HG03135 (cell line): ENCODE data around the gene TMEM8B.
"Not testable (repeated sequence)": the region's sequence is repeated elsewhere in the genome, so short reads cannot be mapped to it uniquely, and the experiment has no call there.

Experiments
- ATAC-seq: cut with Tn5 transposase; IDR thresholded peaks from one replicate; pipeline ENCODE4 v1.9.1; 2021; ENCODE audit warnings: mild to moderate bottlenecking, moderate library complexity; ENCODE audit not compliant: unreplicated experiment

Gene TMEM8B

DNA sequence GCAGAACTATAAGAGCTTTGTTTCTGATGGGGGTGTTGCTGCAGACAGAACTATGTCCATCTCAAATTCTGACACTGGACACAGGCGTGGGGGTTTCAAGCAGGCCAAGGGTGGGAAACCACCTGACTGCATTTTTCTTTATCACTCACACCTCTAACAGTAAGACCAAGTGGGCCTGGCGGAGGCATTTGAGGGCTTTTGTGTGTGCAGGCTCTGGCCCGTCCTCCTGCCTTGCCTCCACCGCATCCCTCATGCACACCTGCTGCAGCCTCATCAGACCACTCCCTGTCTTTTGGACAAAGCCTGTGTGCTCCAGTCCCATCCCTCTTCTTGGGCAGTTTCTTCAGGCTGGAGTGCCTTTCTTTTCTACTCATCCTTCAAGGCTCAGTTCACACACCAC lies 33.3 kb downstream of the TMEM8B start:
- ATAC-seq: no peak

DNA sequence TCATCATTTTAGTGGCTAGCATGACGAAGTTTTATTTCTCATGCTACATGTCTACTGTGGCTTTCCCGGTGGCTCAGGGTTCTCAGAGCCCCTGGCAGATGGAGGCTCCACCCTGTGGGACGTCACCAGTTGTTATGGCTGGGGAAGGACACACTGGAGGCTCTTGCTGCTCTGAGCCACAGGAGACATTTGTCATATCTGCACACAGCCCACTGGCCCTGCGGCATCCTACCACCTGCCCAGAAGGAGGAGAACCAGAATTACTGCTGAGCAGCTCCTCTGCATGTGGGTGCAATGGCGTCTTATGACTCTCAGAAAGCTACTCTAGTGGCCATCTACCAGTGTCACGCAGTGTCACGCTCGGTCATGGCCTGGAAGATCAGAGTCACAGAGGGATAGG lies 34.6 kb downstream of the TMEM8B start:
- ATAC-seq: no peak

DNA sequence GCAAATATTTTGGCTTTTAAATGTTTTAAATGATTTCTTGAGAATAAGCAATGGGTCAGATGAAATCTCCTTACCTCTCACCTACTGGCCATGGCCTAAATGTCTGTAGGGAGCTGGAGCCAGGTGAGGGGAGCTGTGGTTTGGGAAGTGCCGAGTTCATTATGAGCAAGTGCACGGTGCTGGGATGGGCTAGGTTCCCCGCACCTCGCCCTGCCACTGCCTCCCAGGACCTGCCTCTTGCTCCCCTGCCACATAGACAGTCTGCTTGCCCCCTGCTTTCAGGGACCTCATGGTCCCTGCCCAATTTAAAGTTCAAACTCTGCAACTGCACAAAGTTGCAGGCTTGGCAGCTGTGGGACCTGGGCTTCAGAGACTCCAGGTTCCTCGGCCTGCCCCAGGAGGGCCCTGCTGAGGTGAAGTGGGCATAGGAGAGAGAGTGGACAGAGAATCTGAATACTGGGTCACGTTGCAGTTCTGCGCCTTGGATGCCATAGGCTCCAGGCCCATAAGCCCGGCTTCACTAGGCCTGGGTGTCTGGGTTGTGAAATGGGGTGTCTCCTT lies 35.7 kb downstream of the TMEM8B start:
- ATAC-seq: no peak

DNA sequence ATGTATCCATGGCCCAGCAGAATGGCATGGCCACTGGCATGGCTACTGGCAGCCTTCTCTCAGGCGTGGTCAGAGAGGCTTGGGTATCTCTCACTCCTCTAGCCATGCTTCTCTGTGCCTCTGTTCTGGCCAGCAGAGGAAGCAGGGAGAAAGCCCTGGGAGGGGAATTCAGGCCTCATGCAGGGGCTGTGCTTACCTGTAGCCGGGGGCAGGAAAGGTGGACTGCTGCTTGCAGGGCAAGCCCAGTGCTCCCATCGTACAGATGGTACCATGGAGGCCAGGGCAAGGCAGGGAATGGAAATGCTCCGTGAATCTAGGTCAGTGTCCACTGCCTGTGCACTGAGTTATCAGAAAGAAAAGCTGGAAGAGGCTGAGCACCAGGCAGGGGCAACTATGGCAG lies 38.5 kb downstream of the TMEM8B start:
- no peak for ATAC-seq

DNA sequence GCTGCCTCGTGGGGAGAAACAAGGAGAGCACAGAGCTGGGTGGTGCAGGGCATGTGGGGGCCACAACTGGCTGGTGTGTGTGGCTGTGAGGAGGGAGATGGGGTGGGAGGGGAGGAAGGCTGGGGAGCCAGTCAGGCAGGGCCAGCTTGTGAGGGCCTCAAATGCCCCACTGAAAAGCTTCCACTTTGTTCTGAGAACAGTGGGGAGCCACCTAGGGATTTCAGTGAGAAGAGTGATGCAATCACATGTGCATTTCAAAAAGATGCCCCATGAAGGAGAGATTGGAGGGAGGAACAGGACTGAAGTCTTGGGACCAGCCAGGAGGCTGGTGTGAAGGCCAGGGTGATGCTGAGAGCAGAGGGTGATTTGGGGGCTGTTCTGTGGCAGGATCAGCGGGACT lies 39.9 kb downstream of the TMEM8B start:
- no peak for ATAC-seq

DNA sequence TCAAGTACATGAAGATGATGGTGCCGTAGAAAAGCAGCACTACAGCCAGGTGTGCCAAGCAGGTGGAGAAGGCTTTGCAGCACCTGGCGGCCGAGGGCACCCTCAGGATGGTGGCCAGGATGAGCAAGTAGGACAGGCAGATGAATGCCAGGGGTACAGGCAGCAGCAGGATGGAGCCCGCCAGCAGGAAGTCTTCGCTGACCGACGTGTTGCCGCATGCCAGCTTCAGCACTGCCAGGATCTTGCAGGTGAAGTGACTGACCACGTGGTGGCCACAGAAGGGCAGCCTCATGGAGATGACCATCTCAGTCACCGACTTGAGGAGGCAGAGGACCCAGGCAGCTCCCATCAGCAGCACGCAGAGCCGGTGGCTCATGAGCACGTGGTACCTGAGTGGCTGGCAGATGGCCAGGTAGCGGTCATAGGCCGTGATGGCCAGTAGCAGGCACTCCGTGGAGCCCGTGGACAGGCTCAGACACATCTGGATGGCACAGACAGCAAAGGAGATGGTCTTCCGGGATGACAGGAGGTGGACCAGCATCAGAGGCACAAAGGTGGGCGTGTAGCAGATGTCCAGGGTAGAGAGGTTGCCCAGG lies 40.7 kb downstream of the TMEM8B start:
- no peak for ATAC-seq

DNA sequence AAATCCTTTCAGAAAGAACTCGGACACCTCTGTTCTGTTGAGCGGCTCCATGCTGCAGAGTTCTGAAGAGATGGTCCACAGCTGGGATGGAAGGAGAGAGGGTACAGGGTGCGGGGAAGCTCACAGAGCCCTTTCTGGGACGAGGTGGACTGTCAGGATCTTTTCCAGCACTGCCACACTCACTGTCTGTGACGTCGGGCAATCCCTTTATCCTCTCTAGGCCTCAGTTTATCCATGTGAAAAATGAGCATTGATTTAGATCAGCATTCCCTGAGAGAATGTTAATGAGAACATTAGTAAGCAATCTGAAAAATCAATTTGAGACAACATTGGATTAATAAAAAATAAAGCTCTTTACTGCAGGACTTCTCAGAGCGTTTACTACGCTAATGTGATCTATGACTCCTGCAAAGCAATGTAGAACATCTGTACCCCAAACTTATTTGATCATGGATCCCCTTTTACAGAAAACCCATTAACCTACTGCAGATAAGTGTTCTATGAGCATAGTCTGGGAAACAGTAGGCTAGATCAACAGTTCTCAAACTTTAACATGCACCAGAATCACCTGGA lies 41.4 kb downstream of the TMEM8B start, which contains the start of gene OR13J1:
Gene OR13J1 (minus strand): TSS at position 51 of the 573 bp plus-strand sequence. CDS start 0 bp downstream, at position 51.
- ATAC-seq: no peak

DNA sequence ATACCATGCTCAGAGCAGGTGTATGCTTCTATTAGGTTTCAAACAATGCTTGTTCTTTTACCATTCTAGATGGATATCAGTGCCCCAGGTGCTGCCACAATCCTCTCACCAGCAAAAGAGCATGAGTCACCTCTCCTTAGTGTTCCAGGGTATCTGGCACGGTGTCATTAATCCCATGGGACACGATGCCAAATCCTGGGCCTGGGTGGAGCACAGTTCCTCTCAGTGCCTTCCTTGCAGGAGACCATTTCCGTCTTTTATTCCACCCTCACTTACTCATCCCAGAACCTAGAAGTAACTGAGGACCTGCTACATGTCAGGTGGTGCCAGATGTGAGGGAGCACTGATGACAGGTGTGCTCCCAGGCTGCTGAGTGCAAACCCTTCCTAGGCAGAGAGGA lies 42.5 kb downstream of the TMEM8B start:
- no peak for ATAC-seq

DNA sequence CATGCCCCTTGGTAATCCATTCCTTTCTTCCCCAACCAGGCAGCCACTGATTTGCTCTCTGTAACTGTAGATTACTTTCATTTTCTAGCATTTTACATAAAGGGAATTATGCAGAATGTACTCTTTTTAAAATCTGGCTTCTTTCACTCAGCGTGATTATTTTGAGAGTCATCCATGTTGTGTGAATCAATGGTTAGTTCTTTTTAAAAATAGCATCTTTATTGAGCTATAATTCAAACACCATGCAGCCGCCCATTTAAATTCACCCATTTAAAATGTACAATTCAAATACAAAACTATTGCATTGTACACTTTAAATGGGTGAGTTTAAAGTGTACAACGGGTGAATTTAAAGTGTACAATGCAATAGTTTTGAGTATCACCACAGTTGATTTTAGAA lies 43.5 kb downstream of the TMEM8B start:
- ATAC-seq: no peak

DNA sequence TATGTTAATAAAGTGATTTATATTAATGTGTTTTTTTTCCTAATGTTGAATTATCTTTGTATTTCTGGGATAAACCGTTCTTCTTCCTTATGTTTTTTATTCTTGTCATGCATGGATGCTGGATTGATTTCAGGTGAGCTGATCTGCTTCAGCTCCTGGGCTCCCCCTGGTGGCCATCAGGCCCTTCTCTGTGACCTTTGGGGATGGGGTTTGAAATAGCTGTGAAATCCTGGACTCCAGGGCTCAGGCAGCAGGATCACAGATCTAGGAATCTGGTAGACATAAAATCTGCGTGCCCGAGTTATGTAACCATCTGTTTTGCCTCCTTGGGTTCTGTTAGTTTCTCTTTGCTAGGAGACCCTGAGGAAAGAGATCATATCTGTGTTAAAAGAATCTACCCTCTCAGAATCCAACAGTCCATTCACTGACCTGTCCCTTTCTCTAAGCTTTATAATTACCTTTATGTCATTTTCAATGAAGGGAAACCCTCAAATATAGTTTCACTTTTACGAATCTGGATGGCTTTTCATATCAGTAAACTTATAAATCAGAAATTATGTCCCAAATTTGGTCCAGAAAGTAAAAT lies 53.3 kb downstream of the TMEM8B start:
- no peak for ATAC-seq

DNA sequence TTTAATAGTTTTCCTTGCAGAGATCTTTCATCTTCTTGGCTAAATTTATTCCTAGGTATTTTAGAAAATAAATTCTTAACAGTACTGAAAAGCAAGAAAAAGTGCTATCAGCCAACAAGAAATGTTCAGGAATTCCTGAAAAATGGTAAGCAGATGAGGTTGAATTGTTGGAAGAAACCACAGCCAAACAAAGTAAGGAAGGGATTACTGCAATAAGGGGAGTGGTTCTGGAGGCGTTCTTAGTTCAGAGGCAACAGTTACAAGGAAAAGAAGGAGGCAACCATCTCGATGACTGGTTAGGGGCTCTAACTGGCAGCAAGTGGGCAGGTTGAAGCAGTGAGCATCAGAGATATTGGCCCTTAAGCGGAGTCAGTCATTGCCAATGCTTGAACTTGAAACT lies 54.0 kb downstream of the TMEM8B start:
- no peak for ATAC-seq

DNA sequence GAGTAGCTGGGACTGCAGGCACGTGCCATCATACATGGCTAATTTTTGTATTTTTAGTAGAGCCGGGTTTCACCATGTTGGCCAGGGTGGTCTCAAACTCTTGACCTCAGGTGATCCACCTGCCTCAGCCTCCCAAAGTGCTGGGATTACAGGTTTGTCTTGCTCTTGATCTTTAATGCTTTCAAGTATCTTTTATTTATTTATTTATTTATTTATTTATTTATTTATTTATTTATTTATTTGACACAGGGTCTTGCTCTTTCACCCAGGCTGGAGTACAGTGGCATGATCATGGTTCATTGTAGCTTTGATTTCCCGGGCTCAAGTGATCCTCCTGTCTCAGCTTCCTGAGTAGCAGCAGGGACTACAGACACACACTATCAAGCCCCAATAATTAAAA lies 55.9 kb downstream of the TMEM8B start:
- not testable (repeated sequence) for ATAC-seq

DNA sequence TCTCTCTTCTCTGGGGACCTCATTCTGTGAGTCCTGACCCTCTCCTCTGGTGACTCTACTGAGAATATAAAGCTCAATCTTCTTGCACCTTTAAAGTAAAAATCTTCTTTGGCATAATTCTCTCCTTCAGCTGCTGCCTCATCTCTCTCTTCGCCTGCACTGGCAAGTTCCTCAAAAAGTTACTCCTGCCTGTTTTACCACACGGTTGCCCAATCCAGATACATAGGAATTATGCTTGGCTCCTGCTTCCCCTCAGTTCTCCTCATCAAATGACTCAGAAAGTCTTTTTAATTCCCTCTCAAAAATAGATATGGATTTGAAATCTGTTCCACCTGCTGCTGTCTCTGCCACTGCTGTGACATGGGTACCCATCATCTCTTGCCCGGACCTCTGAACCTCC lies 62.6 kb downstream of the TMEM8B start:
- no peak for ATAC-seq

DNA sequence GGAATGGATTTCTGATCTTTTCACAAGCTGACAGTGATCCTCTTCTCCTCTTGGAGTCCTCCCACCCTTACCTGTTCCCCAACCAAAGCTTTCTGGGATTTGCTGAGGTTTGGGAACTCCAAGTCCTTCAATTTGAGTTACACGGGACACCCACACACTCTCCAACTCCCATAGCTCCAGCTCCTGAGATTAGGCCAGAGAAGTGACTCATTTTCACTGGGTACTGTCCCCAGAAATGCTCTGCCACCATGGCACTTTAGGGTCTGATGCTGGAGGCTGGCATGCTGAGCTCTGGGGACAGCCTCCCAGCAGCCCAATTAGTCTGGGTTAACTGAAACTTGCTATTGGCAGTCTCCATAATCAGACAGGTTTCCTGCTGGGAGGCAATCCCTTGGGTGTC lies 63.0 kb downstream of the TMEM8B start:
- ATAC-seq: no peak

DNA sequence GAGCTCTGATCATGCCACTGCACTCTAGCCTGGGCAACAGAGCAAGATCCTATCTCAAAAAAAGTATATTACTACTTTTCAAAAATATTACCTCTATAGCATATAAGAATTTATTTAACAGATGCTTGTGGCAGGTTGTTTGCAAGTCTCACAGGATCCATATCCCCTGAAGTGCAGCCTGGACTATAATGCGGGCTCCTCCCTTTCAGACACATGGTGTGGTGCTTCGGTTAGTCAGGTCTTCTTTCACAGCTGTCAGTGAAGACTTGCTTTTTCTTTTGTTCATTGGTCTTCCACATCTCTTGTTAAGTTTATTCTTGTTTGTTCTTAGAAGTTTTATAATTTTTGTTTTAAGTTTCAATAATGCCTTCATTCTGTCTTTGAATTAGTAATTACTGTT lies 67.5 kb downstream of the TMEM8B start:
- ATAC-seq: no peak

DNA sequence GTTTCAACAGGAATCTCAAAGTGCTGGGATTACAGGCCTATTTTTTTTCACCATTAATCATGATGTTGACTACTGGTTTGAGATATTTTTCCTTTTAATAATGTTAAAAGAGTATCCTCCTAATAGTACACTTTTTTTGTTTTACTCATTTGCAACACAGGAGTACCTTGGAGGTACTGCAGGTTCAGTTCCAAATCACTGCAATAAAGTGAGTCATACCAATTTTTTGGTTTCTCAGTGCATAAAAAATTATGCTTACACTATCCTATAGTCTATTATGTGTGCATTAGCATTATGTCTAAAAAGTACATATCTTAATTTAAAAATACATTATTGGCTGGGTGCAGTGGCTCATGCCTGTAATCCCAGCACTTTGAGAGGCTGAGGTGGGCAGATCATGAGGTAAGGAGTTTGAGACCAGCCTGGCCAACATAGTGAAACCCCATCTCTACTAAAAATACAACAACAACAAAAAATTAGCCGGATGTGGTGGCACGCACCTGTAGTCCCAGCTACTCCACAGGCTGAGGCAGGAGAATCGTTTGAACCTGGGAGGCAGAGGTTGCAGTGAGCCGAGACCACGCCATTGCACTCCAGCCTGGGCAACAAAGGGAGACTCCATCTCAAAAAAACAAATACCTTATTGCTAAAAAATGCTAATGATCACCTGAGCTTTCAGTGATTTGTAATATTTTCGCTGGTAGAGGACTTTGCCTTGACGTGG lies 68.5 kb downstream of the TMEM8B start:
- ATAC-seq: not testable (repeated sequence)

DNA sequence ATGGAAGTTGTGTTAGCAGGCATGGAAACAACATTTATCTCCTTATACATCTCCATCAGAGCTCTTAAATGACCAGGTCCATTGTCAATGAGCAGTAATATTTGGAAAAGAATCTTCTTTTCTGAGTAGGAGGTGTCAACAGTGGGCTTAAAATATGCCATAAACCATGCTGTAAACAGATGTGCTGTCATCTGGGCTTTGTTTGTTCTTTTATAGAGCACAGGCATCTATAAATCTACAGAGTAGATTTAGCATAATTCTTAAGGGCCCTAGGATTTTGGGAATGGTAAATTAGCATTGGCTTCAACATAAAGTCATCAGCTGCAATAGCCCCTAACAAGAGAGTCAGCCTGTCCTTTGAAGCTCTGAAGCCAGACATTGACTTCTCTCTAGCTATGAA lies 69.3 kb downstream of the TMEM8B start:
- ATAC-seq: no peak

DNA sequence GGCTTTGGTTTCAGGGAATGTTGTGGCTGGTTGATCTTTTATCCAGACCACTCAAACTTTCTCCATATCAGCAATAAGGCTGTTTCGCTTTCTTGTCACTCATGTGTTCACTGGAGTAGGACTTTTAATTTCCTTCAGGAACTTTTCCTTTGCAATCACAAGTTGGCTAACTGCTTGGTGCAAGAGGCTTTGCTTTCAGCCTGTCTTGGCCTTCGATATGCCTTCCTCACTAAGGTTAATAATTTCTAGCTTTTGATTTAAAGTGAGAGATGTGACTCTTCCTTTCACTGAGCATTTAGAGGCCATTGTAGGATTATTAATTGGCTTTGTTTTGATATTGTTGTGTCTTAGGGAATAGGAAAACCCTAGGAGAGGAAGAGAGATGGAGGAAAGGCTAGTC lies 70.0 kb downstream of the TMEM8B start:
- ATAC-seq: no peak

DNA sequence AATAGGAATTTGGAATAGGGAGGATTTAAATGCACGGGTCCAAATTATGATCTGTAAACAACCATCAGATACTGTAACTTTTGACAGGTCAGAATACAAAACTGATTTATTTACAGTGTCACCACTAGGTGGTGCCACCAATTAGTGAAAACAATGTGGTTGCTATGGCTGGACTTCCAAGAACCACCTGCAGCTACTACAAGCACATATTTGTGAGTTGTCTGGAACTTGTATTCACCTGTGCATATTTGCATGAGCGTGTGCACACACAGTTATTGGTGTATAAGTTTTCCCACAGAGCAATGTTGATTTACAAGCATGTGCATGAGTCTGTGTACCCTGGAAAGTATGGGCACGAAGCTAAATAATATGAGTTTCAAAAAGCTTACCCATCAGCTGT lies 74.0 kb downstream of the TMEM8B start:
- no peak for ATAC-seq

DNA sequence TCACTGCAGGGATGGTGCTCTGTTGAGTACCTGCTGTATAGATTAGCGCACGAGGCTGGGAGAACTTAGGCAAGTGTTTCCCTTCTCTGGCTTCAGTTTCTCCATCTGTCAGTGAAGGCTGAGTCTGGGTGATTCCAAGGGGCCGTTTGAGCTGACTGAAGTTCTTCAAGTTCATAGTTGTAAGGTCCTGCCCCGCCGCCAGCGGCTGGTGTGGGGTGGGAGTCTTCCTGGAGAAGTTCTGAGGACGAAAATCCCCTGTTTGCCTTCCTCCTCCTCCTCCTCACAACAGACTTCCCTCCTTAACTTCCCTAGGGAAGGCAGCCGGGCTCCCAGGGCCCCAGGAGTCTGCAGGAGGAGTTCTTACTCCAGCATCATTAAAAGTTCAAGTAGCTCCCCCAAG lies 75.3 kb downstream of the TMEM8B start:
- no peak for ATAC-seq

DNA sequence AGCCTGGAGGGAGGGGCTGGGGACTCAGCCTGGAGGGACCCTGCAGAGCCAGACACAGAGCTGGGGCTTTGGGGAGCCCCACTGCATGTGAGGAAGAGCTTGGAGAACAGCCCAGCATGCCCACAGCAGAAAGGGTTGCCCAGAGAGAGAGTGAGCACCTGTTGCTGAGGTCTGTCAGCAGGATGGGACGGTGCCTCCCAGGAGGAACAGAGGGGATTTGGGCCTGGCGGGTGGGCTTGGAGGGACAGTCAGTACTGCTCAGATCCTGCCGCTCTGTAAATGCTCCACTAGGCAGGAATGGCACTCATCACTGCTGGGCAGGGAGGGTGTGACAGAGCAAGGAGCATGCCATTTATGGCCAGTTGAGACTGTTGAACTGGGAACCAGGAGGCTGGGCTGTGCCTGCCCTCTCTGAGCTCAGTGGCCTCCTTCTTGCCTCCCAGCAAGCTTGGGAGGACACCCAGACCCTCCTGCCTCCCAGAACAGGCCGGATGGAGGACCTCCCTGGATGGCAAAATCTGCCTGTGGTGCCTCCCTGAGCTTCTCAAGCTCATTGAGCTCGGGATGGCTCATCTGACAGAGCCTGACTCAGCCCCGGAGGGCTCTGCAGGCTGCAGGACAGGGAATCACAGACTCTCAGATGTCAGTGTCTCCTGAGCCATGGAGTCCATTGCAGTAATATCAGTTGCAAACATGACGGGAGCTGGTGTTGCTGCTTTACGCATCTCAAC lies 76.2 kb downstream of the TMEM8B start:
- no peak for ATAC-seq
